ENCODE measurements around the gene BAK1. TPM values are rescaled to one million over a fixed set of nuclear protein-coding genes. Genes with fewer than 3 reads are reported as not detected.
A peak's percentile ranks its signal among the peaks of the same experiment; 100 is the strongest.

BAK1 gene
- total and polyA plus RNA-seq, 2 of the 13 experiments (the other 11 are each of a cell fraction or from before 2014, with no cell fraction given), result 15.0 to 23.8 TPM

- peak; percentile 77 for TF ChIP-seq ZNF724P (CRISPR knock-in tag; IDR thresholded peaks at IDR 0.05; ENCODE audit: borderline replicate concordance)
- no peak for TF ChIP-seq LBX2 (CRISPR knock-in tag; IDR thresholded peaks at IDR 0.05; ENCODE audit: borderline replicate concordance)
- no peak for TF ChIP-seq NPAS2 (CRISPR knock-in tag; IDR thresholded peaks at IDR 0.05; ENCODE audit: borderline replicate concordance)
- peak; percentile 48; the same call in 1 of the 2 replicates for TF ChIP-seq ZBED4 (CRISPR knock-in tag; IDR thresholded peaks at IDR 0.05; ENCODE audit: borderline replicate concordance)
- TF ChIP-seq PHF21A (CRISPR knock-in tag; IDR thresholded peaks at IDR 0.05), result peak; percentile 88
- TF ChIP-seq HOXA7 (CRISPR knock-in tag; IDR thresholded peaks at IDR 0.05), result no peak
- peak; percentile 20; the same call in 1 of the 2 replicates for TF ChIP-seq NRL (CRISPR knock-in tag; IDR thresholded peaks at IDR 0.05; ENCODE audit: borderline replicate concordance)
- TF ChIP-seq ZNF263 (CRISPR knock-in tag; IDR thresholded peaks at IDR 0.05), result peak; percentile 85
- peak; percentile 10; the same call in 1 of the 2 replicates for TF ChIP-seq KDM2A (CRISPR knock-in tag; IDR thresholded peaks at IDR 0.05; ENCODE audit: borderline replicate concordance, low read depth)
- no peak for TF ChIP-seq NCOA1 (CRISPR knock-in tag; IDR thresholded peaks at IDR 0.05)
- peak; percentile 82; the same call in 1 of the 2 replicates for TF ChIP-seq SMAD1 (CRISPR knock-in tag; IDR thresholded peaks at IDR 0.05; ENCODE audit: borderline replicate concordance, low read depth)
- TF ChIP-seq AKNA (CRISPR knock-in tag; IDR thresholded peaks at IDR 0.05; ENCODE audit: borderline replicate concordance), result no peak
- no peak for TF ChIP-seq ATF7 (IDR thresholded peaks at IDR 0.05)
- TF ChIP-seq ATF7 (CRISPR knock-in tag; IDR thresholded peaks at IDR 0.05), result no peak
- no peak for TF ChIP-seq TOPORS (CRISPR knock-in tag; IDR thresholded peaks at IDR 0.05)
- no peak for TF ChIP-seq ATF1 (CRISPR knock-in tag; IDR thresholded peaks at IDR 0.05)
- TF ChIP-seq ZNF414 (CRISPR knock-in tag; IDR thresholded peaks at IDR 0.05), result no peak
- no peak; the same call in 1 of the 2 replicates for TF ChIP-seq ZNF816 (CRISPR knock-in tag; IDR thresholded peaks at IDR 0.05; ENCODE audit: borderline replicate concordance)
- TF ChIP-seq RFX5 (IDR thresholded peaks at IDR 0.05; ENCODE audit: low read depth, low read length), result no peak
These were observed 9.9 kb upstream of the BAK1 start (continued) for GRCh38 chr6:33589731-33590530.

Measured in HepG2 (cell line).